ENCODE data around the gene SYT1. TPM values are rescaled to one million over a fixed set of nuclear protein-coding genes. Genes with fewer than 3 reads are reported as not detected.
"Not testable (repeated sequence)": the region's sequence is repeated elsewhere in the genome, so short reads cannot be mapped to it uniquely, and the experiment has no call there.

The SYT1 gene
- total and polyA plus RNA-seq, 8 donors, result 0.16 to 1.2 (median 0.26) TPM

DNA sequence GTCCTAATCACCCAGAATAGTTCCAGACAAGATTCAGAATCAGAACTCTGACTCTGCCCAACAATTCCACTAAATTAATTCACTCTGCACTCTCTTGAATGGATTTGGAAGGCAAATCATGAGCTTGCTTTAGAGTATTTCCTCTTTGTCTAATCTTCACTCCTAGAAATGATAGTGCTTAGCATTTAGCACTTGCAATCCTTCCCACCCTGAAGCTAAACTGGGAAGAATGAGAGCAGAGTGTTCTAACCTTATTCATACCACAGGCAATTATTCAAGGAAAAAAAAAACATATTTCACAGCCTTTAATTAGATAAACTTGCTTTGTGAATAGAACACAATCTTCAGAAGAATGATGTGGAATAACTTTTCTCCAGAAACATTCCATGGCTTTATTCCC lies 561.5 kb downstream of the SYT1 start:
- FAIRE-seq, result no peak
- H3K36me3 ChIP-seq, result no peaks in the 10 kb centered on the region
- peaks cover 0 to 6% (median 5%) of the 10 kb centered on the region in 3 donors for H3K4me1 ChIP-seq
- DNase-seq, result no peak
- TF ChIP-seq, protein P1, sequence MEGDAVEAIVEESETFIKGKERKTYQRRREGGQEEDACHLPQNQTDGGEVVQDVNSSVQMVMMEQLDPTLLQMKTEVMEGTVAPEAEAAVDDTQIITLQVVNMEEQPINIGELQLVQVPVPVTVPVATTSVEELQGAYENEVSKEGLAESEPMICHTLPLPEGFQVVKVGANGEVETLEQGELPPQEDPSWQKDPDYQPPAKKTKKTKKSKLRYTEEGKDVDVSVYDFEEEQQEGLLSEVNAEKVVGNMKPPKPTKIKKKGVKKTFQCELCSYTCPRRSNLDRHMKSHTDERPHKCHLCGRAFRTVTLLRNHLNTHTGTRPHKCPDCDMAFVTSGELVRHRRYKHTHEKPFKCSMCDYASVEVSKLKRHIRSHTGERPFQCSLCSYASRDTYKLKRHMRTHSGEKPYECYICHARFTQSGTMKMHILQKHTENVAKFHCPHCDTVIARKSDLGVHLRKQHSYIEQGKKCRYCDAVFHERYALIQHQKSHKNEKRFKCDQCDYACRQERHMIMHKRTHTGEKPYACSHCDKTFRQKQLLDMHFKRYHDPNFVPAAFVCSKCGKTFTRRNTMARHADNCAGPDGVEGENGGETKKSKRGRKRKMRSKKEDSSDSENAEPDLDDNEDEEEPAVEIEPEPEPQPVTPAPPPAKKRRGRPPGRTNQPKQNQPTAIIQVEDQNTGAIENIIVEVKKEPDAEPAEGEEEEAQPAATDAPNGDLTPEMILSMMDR (IDR thresholded peaks at IDR 0.05), result no peak
- H3K4me3 ChIP-seq, result no peak overlapping the region
- H3K9me3 ChIP-seq, result no peaks in the 10 kb centered on the region
- peaks cover 0 to 3% (median 0%) of the 10 kb centered on the region in 4 donors for H3K27me3 ChIP-seq
- no peak for ATAC-seq
- H3K27ac ChIP-seq, result no peak overlapping the region
- intact Hi-C loops (cut with DNase I), result no loop called here

DNA sequence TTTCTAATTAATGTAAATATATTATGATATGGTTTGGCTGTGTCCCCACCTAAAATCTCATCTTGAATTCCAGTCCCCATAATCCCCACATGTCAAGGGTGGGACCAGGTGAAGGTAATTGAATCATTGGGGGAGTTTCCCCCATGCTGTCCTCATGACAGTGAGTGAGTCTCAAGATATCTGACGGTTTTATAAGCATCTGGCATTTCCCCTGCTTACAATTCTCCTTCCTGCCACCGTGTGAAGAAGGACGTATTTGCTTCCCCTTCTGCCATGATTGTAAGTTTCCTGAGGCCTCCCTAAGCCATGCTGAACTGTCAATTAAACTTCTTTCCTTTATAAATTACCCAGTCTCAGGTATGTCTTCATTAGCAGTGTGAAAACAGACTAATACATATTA lies 562.2 kb downstream of the SYT1 start:
- intact Hi-C loops (cut with DNase I); H3K27ac ChIP-seq; ATAC-seq; H3K4me1 ChIP-seq; H3K27me3 ChIP-seq; H3K9me3 ChIP-seq; H3K4me3 ChIP-seq; DNase-seq; FAIRE-seq; H3K36me3 ChIP-seq: not testable (repeated sequence)
- 63 to 67% methylated on average over 3 of the region's 3 CpGs for WGBS, 2 donors

DNA sequence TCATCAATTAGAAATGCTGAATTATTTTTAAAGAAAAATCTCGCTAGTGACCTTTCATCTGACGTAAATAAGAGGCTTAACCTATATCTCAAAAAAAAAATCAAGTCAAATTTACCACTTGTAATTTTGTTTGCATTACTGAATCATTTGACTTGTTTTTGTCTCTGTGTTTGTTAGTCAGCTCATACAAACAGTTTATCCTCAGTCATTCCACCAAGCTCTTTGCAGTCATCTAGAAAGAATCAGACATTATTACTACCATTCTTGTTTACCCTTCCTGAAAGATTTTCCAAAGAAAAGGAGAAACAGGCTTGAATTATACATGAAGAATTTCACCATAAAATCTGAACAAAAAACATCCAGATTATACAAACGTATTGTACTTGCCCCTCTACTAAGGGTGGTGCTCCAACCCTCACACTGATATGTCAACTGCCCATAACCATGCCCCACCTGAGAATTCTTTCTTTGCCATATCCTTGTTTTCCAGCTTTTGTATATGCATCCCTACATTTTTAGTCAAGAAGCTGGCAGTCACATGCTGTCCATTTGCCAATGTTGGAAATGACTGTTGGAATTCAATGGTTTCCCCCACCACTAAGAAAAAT lies 569.0 kb downstream of the SYT1 start:
- no peak overlapping the region for H3K4me3 ChIP-seq
- DNase-seq, result no peak

DNA sequence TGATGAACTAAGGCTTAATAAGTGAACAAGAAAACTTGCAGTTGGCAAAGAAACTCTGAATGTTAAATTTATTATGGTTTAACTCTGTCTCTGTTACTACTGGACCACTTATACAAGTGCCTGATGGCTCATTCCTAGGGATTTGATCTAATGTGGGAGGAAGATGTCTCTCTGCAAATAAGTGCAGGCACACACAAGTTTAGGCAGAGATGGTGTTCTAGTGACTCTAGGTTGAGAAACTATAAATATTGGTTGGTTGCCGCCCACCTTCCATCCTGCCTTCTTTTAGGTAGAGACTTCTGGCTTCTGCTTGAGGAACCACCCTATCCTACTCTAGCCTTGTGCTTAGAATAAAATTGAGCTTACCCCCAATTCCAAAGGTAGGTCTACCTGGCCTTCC lies 570.0 kb downstream of the SYT1 start:
- Histone ChIP-seq H3K27ac (no peak overlapping the region), H3K4me1 (no peaks in the 10 kb centered on the region), H3K9me3 (no peaks in the 10 kb centered on the region), H3K27me3 (no peaks in the 10 kb centered on the region), H3K4me3 (no peak overlapping the region), H3K36me3 (no peaks in the 10 kb centered on the region)
- ATAC-seq (no peak), DNase-seq (no peak), FAIRE-seq (no peak)
- intact Hi-C loops (cut with DNase I), result no loop called here
- 97 to 100% methylated on average over 1 of the region's 1 CpG for WGBS, 2 donors
- TF ChIP-seq, protein P1 (IDR thresholded peaks at IDR 0.05), result no peak

More for the DNA sequence above, 569.0 kb downstream of the SYT1 start:
- Histone ChIP-seq H3K27me3 (no peaks in the 10 kb centered on the region), H3K27ac (no peak overlapping the region), H3K4me1 (no peaks in the 10 kb centered on the region), H3K9me3 (no peaks in the 10 kb centered on the region), H3K36me3 (no peaks in the 10 kb centered on the region)
- intact Hi-C loops (cut with DNase I), result no loop called here
- ATAC-seq (no peak), FAIRE-seq (no peak)
- 85 to 86% methylated on average over 3 of the region's 3 CpGs for WGBS, 2 donors
- TF ChIP-seq, protein P1 (IDR thresholded peaks at IDR 0.05), result no peak

DNA sequence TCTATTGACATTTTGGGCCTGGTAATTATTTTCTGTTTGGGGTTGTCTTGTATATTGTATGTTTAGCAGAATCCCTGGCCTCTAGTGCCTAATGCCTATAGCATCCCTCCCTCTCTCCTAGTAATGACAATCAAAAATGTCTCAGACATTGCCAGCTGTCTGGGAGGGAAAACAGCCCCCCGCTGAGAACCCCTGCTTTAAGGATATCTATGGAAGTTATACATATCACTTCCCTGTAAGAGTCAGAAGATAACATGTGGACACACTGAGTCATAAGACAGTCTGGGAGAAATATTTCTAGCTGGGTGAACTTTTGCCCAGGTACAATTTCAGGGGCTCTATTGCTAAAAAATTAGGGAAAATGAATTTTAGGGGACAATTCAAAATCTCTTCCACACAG lies 571.2 kb downstream of the SYT1 start:
- FAIRE-seq, result no peak
- 87 to 92% methylated on average over 1 of the region's 1 CpG for WGBS, 2 donors
- H3K36me3 ChIP-seq, result no peaks in the 10 kb centered on the region
- no peak overlapping the region for H3K4me3 ChIP-seq
- H3K27ac ChIP-seq, result no peak overlapping the region
- intact Hi-C loops (cut with DNase I), result no loop called here
- H3K9me3 ChIP-seq, result no peaks in the 10 kb centered on the region
- H3K27me3 ChIP-seq, result no peaks in the 10 kb centered on the region
- no peak for ATAC-seq
- TF ChIP-seq, protein P1 (IDR thresholded peaks at IDR 0.05), result no peak
- H3K4me1 ChIP-seq, result no peaks in the 10 kb centered on the region
- no peak for DNase-seq
